Lung (tissue), 12 donors: Measurements from ENCODE around the gene PLPPR3. TPM values are rescaled to one million over a fixed set of nuclear protein-coding genes. Genes with fewer than 3 reads are reported as not detected.
A peak's percentile ranks its signal among the peaks of the same experiment; 100 is the strongest.

ENCODE experiments used
- ATAC-seq: fragments of 200-7000 bp; cut with Tn5 transposase; one replicate; pipeline ENCODE4 v1.9.1; 2020; ENCODE audit warnings: moderate number of reproducible peaks; ENCODE audit not compliant: insufficient read depth, low FRiP score
- DNase-seq, 3 donors: peaks; one replicate each; pipeline ENCODE4 v3.0.0-alpha.2; 2013 to 2017
- H3K27ac ChIP-seq, 2 donors: one replicate each; pipeline ENCODE4 v1.5.1; 2013; ENCODE audit warnings: mild to moderate bottlenecking in 2 of 2, moderate library complexity in 2 of 2, control low read depth in 1 of 2, inconsistent platforms in 1 of 2, low read depth in 1 of 2, low read length in 1 of 2
- H3K27me3 ChIP-seq, 3 donors: one replicate each; pipeline ENCODE4 v1.5.1; 2013; ENCODE audit warnings: low read length in 2 of 3; ENCODE audit not compliant: control insufficient read depth in 3 of 3, insufficient read depth in 3 of 3
- H3K36me3 ChIP-seq, 4 donors: one replicate each; pipeline ENCODE4 v1.5.1; 2013; ENCODE audit warnings: low read length in 4 of 4, mild to moderate bottlenecking in 1 of 4, moderate library complexity in 1 of 4; ENCODE audit not compliant: control insufficient read depth in 4 of 4, insufficient read depth in 4 of 4
- H3K4me1 ChIP-seq, 5 donors: one replicate each; pipeline ENCODE4 v1.5.1; 2013; ENCODE audit warnings: low read length in 5 of 5, mild to moderate bottlenecking in 2 of 5, moderate library complexity in 1 of 5; ENCODE audit not compliant: control insufficient read depth in 5 of 5, insufficient read depth in 5 of 5
- H3K4me3 ChIP-seq: one replicate; pipeline ENCODE4 v1.5.1; 2013; ENCODE audit warnings: mild to moderate bottlenecking, control low read depth, moderate library complexity
- H3K9ac ChIP-seq, 2 donors: one replicate each; pipeline ENCODE4 v1.5.1; 2013; ENCODE audit warnings: low read length in 2 of 2, control low read depth in 1 of 2; ENCODE audit not compliant: insufficient read depth in 1 of 2
- H3K9me3 ChIP-seq, 4 donors: one replicate each; pipeline ENCODE4 v1.5.1; 2013; ENCODE audit warnings: low read length in 3 of 4, mild to moderate bottlenecking in 1 of 4, moderate library complexity in 1 of 4; ENCODE audit not compliant: control insufficient read depth in 4 of 4, insufficient read depth in 3 of 4
- CTCF ChIP-seq: IDR thresholded peaks from 2 replicates; pipeline ENCODE4 v1.5.1; 2012; ENCODE audit warnings: mild to moderate bottlenecking; ENCODE audit errors: control extremely low read depth, extremely low read depth
- WGBS, 2 donors: extraction: QIAGEN DNeasy Blood & Tissue Kit; methylation state at CpG; one replicate each; pipeline ENCODE4 v1.1.7; 2013; 5-methylcytosine and 5-hydroxymethylcytosine counted together
- polyA plus RNA-seq, 2 donors: library from polyadenylated mRNA; stranded (reverse); fragments of 200-250 nt; gene quantifications; one replicate each; pipeline ENCODE4 v1.2.1, GENCODE V29; 2013
- total RNA-seq, 2 donors: library from RNA; depleted of rRNA in 1 of 2; stranded (reverse); fragments of >200 nt in 1 of 2; gene quantifications; one replicate each; pipeline ENCODE4 v1.2.1, GENCODE V29; 2014 to 2021
- donor health status: control.
- donor health status: control.
- donor health status: Bipolar disorder and iron deficiency.
- donor health status: healthy.
- donor health status: DM: yes; HTN: yes; CAD: no.

PLPPR3 gene
- total and polyA plus RNA-seq, 4 donors: 0.91 to 14.1 (median 6.1) TPM

- Histone ChIP-seq H3K36me3 (no peaks in the 10 kb centered on the region), H3K4me3 (no peak overlapping the region), H3K27me3 (no peaks in the 10 kb centered on the region), H3K4me1 (peaks cover 0 to 20% (median 11%) of the 10 kb centered on the region in 5 donors), H3K9me3 (no peaks in the 10 kb centered on the region), H3K9ac (no peak overlapping the region), H3K27ac (peak overlapping the region; percentile 78)
- WGBS, 2 donors: 54 to 63% methylated on average over 9 of the region's 9 CpGs
- no peak for TF ChIP-seq CTCF
- DNase-seq: no peak
- no peak for ATAC-seq
Observed at GRCh38 chr19:789701-790060, 32.1 kb downstream of the PLPPR3 start.

- Histone ChIP-seq H3K9ac (no peak overlapping the region), H3K4me1 (peaks cover 0 to 23% (median 11%) of the 10 kb centered on the region in 5 donors), H3K27ac (peak overlapping the region; percentile 78), H3K36me3 (no peaks in the 10 kb centered on the region), H3K27me3 (no peaks in the 10 kb centered on the region), H3K9me3 (no peaks in the 10 kb centered on the region), H3K4me3 (no peak overlapping the region)
- DNase-seq (peak in 2 of 3 donors; percentile 46 to 62), ATAC-seq (peak; percentile 20)
- 24 to 33% methylated on average over 33 of the region's 33 CpGs for WGBS, 2 donors
- TF ChIP-seq CTCF: no peak
Observed at GRCh38 chr19:788983-789700, 32.6 kb downstream of the PLPPR3 start.

GRCh38 chr19:788686-788982, 33.1 kb downstream of the PLPPR3 start:
- peaks cover 0 to 20% (median 11%) of the 10 kb centered on the region in 5 donors for H3K4me1 ChIP-seq
- H3K4me3 ChIP-seq: no peak overlapping the region
- H3K27me3 ChIP-seq: no peaks in the 10 kb centered on the region
- H3K9ac ChIP-seq: no peak overlapping the region
- DNase-seq (no peak), ATAC-seq (no peak)
- H3K36me3 ChIP-seq: no peaks in the 10 kb centered on the region
- TF ChIP-seq CTCF: no peak
- peak overlapping the region; percentile 58 to 78 for H3K27ac ChIP-seq
- 55 to 61% methylated on average over 11 of the region's 11 CpGs for WGBS, 2 donors
- H3K9me3 ChIP-seq: no peaks in the 10 kb centered on the region

GRCh38 chr19:787536-787935, 34.2 kb downstream of the PLPPR3 start:
- no peak for ATAC-seq
- Histone ChIP-seq H3K27me3 (no peaks in the 10 kb centered on the region), H3K9ac (no peak overlapping the region), H3K36me3 (no peaks in the 10 kb centered on the region), H3K27ac (peak overlapping the region in 1 of 2 donors; percentile 21), H3K4me3 (no peak overlapping the region), H3K4me1 (peaks cover 0 to 20% (median 16%) of the 10 kb centered on the region in 5 donors), H3K9me3 (no peaks in the 10 kb centered on the region)
- no peak for DNase-seq
- WGBS, 2 donors: 89% methylated on average over 16 of the region's 16 CpGs
- TF ChIP-seq CTCF: no peak
